SK-N-SH treated with all-trans-retinoic acid at 6 μM for 48 hours (cell line): Measurements from ENCODE around the gene RPL7L1.

Experiments
- ATAC-seq: fragments of 200-7000 bp; cut with Tn5 transposase; 3 replicates; pipeline ENCODE4 v1.9.1; 2020; ENCODE audit warnings: mild to moderate bottlenecking, moderate library complexity
- ARNTL ChIP-seq: fragments of 450-650 bp; formaldehyde crosslinking; IDR thresholded peaks from 2 replicates; pipeline ENCODE4 v1.5.0; 2020; ENCODE audit warnings: low read depth, mild to moderate bottlenecking, moderate library complexity, borderline replicate concordance
- CSDC2 ChIP-seq: fragments of 250-450 bp; sonication (Bioruptor Pico); IDR thresholded peaks from 2 replicates; pipeline ENCODE4 v1.5.0; 2020; ENCODE audit warnings: mild to moderate bottlenecking, moderate library complexity
- ESRRG ChIP-seq: fragments of 250-450 bp; sonication (Bioruptor Pico); IDR thresholded peaks from 2 replicates; pipeline ENCODE4 v1.6.1; 2021; ENCODE audit warnings: mild to moderate bottlenecking
- GLIS3 ChIP-seq: fragments of 250-450 bp; sonication (Bioruptor Pico); IDR thresholded peaks from 2 replicates; pipeline ENCODE4 v1.5.0; 2020; ENCODE audit warnings: mild to moderate bottlenecking, moderate library complexity
- ISL1 ChIP-seq: fragments of 250-450 bp; sonication (Bioruptor Pico); IDR thresholded peaks from 2 replicates; pipeline ENCODE4 v2.1.2; 2022; ENCODE audit warnings: mild to moderate bottlenecking, moderate library complexity
- OSR1 ChIP-seq: fragments of 250-450 bp; sonication (Bioruptor Pico); IDR thresholded peaks from 2 replicates; pipeline ENCODE4 v1.8.0; 2022; ENCODE audit warnings: moderate library complexity, mild to moderate bottlenecking, inconsistent platforms
- RARB ChIP-seq: fragments of 250-450 bp; sonication (Bioruptor Pico); IDR thresholded peaks from 2 replicates; pipeline ENCODE4 v1.8.0; 2021; ENCODE audit warnings: mild to moderate bottlenecking, moderate library complexity
- SNAI2 ChIP-seq: fragments of 250-450 bp; sonication (Bioruptor Pico); IDR thresholded peaks from 2 replicates; pipeline ENCODE4 v1.5.0; 2020; ENCODE audit warnings: mild to moderate bottlenecking, moderate library complexity
- TCF4 ChIP-seq: fragments of 250-450 bp; sonication (Bioruptor Pico); IDR thresholded peaks from 2 replicates; pipeline ENCODE4 v1.8.0; 2021; ENCODE audit warnings: mild to moderate bottlenecking, moderate library complexity, borderline replicate concordance
- TOX ChIP-seq: fragments of 250-450 bp; sonication (Bioruptor Pico); IDR thresholded peaks from 2 replicates; pipeline ENCODE4 v1.8.0; 2021; ENCODE audit warnings: mild to moderate bottlenecking, moderate library complexity, borderline replicate concordance
- ZC3H10 ChIP-seq: fragments of 250-450 bp; sonication (Bioruptor Pico); IDR thresholded peaks from 2 replicates; pipeline ENCODE4 v1.5.1; 2021; ENCODE audit warnings: mild to moderate bottlenecking, moderate library complexity
- ZFP3 ChIP-seq: fragments of 250-450 bp; sonication (Bioruptor Pico); IDR thresholded peaks from 2 replicates; pipeline ENCODE4 v1.5.0; 2020; ENCODE audit warnings: mild to moderate bottlenecking, moderate library complexity
- ZNF70 ChIP-seq: fragments of 450-650 bp; formaldehyde crosslinking; IDR thresholded peaks from 2 replicates; pipeline ENCODE4 v1.5.0; 2020; ENCODE audit warnings: mild to moderate bottlenecking, moderate library complexity
- ZNF8 ChIP-seq: fragments of 450-650 bp; formaldehyde crosslinking; IDR thresholded peaks from 2 replicates; pipeline ENCODE4 v1.5.0; 2020; ENCODE audit warnings: mild to moderate bottlenecking, moderate library complexity
- TF ChIP-seq, protein P1 (sequence below): fragments of 250-450 bp; sonication (Bioruptor Pico); IDR thresholded peaks from 2 replicates; pipeline ENCODE4 v1.5.1; 2021; ENCODE audit warnings: mild to moderate bottlenecking, moderate library complexity
- TF ChIP-seq, protein P2 (sequence below): fragments of 250-450 bp; sonication (Bioruptor Pico); IDR thresholded peaks from 2 replicates; pipeline ENCODE4 v1.5.1; 2020; ENCODE audit warnings: low read depth, mild to moderate bottlenecking, moderate library complexity
- TF ChIP-seq, protein P3 (sequence below): fragments of 250-450 bp; sonication (Bioruptor Pico); IDR thresholded peaks from 2 replicates; pipeline ENCODE4 v1.5.0; 2020; ENCODE audit warnings: mild to moderate bottlenecking, moderate library complexity
- TF ChIP-seq, protein P4 (sequence below): fragments of 250-450 bp; sonication (Bioruptor Pico); IDR thresholded peaks from 2 replicates; pipeline ENCODE4 v1.8.0; 2020; ENCODE audit warnings: mild to moderate bottlenecking, moderate library complexity, borderline replicate concordance

RPL7L1 gene

DNA sequence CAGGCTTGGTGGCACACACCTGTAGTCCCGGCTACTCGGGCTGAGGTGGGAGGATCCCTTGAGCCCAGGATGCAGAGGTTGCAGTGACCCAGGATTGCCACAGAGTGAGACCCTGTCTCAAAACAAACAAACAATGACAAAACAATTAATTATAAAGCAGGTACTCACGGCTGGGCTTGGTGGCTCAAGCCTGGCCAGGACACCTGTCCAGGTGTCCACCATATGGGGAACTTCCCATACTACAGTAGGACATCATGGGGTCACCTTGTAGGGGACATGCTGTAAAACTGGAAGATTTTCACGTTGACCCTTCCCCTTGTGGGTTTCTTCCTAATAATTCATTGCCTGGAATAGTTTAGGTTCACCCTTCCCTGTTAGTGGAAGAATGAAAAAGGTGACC is 30.7 kb upstream of the RPL7L1 start:
- no peak for ATAC-seq
- TF ChIP-seq ZC3H10 (CRISPR knock-in tag), result no peak
- TF ChIP-seq TOX (CRISPR knock-in tag), result no peak
- TF ChIP-seq, protein P1, sequence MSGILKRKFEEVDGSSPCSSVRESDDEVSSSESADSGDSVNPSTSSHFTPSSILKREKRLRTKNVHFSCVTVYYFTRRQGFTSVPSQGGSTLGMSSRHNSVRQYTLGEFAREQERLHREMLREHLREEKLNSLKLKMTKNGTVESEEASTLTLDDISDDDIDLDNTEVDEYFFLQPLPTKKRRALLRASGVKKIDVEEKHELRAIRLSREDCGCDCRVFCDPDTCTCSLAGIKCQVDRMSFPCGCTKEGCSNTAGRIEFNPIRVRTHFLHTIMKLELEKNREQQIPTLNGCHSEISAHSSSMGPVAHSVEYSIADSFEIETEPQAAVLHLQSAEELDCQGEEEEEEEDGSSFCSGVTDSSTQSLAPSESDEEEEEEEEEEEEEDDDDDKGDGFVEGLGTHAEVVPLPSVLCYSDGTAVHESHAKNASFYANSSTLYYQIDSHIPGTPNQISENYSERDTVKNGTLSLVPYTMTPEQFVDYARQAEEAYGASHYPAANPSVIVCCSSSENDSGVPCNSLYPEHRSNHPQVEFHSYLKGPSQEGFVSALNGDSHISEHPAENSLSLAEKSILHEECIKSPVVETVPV (CRISPR knock-in tag), result no peak
- TF ChIP-seq RARB (CRISPR knock-in tag), result no peak
- TF ChIP-seq ZNF70, result no peak
- TF ChIP-seq OSR1 (CRISPR knock-in tag), result no peak
- TF ChIP-seq ZFP3 (CRISPR knock-in tag), result no peak
- TF ChIP-seq ARNTL, result no peak
- TF ChIP-seq, protein P2, sequence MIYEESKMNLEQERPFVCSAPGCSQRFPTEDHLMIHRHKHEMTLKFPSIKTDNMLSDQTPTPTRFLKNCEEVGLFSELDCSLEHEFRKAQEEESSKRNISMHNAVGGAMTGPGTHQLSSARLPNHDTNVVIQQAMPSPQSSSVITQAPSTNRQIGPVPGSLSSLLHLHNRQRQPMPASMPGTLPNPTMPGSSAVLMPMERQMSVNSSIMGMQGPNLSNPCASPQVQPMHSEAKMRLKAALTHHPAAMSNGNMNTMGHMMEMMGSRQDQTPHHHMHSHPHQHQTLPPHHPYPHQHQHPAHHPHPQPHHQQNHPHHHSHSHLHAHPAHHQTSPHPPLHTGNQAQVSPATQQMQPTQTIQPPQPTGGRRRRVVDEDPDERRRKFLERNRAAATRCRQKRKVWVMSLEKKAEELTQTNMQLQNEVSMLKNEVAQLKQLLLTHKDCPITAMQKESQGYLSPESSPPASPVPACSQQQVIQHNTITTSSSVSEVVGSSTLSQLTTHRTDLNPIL (CRISPR knock-in tag), result no peak
- no peak for TF ChIP-seq ISL1 (CRISPR knock-in tag)
- TF ChIP-seq, protein P3, sequence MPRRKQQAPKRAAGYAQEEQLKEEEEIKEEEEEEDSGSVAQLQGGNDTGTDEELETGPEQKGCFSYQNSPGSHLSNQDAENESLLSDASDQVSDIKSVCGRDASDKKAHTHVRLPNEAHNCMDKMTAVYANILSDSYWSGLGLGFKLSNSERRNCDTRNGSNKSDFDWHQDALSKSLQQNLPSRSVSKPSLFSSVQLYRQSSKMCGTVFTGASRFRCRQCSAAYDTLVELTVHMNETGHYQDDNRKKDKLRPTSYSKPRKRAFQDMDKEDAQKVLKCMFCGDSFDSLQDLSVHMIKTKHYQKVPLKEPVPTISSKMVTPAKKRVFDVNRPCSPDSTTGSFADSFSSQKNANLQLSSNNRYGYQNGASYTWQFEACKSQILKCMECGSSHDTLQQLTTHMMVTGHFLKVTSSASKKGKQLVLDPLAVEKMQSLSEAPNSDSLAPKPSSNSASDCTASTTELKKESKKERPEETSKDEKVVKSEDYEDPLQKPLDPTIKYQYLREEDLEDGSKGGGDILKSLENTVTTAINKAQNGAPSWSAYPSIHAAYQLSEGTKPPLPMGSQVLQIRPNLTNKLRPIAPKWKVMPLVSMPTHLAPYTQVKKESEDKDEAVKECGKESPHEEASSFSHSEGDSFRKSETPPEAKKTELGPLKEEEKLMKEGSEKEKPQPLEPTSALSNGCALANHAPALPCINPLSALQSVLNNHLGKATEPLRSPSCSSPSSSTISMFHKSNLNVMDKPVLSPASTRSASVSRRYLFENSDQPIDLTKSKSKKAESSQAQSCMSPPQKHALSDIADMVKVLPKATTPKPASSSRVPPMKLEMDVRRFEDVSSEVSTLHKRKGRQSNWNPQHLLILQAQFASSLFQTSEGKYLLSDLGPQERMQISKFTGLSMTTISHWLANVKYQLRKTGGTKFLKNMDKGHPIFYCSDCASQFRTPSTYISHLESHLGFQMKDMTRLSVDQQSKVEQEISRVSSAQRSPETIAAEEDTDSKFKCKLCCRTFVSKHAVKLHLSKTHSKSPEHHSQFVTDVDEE (CRISPR knock-in tag), result no peak
- TF ChIP-seq GLIS3 (CRISPR knock-in tag), result no peak
- no peak for TF ChIP-seq ZNF8 (CRISPR knock-in tag)
- TF ChIP-seq TCF4 (CRISPR knock-in tag), result no peak
- TF ChIP-seq ESRRG (CRISPR knock-in tag), result no peak
- no peak for TF ChIP-seq CSDC2
- TF ChIP-seq, protein P4, sequence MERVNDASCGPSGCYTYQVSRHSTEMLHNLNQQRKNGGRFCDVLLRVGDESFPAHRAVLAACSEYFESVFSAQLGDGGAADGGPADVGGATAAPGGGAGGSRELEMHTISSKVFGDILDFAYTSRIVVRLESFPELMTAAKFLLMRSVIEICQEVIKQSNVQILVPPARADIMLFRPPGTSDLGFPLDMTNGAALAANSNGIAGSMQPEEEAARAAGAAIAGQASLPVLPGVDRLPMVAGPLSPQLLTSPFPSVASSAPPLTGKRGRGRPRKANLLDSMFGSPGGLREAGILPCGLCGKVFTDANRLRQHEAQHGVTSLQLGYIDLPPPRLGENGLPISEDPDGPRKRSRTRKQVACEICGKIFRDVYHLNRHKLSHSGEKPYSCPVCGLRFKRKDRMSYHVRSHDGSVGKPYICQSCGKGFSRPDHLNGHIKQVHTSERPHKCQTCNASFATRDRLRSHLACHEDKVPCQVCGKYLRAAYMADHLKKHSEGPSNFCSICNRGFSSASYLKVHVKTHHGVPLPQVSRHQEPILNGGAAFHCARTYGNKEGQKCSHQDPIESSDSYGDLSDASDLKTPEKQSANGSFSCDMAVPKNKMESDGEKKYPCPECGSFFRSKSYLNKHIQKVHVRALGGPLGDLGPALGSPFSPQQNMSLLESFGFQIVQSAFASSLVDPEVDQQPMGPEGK (CRISPR knock-in tag), result no peak

DNA sequence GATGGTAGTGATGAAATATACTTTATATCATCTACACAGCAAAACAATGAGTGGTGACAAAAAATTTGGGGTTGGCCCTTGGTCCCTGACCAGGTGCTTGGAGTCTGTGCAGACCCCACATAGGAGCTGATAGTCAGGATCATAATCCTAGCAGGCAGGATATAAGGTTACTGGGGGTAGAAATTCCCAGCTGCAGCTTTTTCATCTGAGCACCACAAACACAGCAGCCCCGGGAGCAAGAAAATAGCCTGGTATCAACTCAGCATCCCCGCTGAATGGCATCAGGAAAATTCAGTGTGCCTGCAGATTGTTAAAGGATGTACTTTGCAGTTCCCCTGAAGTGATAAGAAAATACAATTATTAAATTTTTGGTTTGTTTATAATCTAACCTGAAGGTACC is 27.8 kb upstream of the RPL7L1 start:
- TF ChIP-seq TOX (CRISPR knock-in tag) (no peak), ZNF8 (CRISPR knock-in tag) (no peak)
- TF ChIP-seq, protein P1 (CRISPR knock-in tag), result no peak
- ATAC-seq, result no peak

DNA sequence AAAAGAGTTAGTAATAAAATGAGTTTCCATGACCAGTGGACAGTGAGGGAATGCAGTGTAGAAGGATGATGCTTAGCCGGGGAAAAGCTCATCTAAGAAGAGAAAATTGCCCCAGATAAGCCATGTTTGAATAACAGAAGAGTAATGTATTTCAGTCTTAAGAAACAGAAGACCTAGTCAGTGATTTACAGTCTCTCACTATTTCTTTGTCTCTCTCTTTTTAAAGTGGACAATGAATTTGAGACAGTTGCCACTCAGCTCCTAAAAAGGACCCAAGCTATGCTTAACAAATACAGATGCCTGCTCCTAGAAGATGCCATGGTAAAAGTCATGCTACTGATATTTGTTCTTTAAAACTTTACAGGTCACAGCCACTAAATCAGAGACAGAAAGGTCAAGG is 19.4 kb upstream of the RPL7L1 start:
- no peak for ATAC-seq
- TF ChIP-seq SNAI2 (CRISPR knock-in tag) (no peak), ZFP3 (CRISPR knock-in tag) (no peak), RARB (CRISPR knock-in tag) (no peak), ARNTL (no peak)
- TF ChIP-seq, protein P3 (CRISPR knock-in tag), result no peak
